ENCODE data around the gene GLP1R. TPM values are rescaled to one million over a fixed set of nuclear protein-coding genes. Genes with fewer than 3 reads are reported as not detected.

The GLP1R gene
- total RNA-seq, 1 donor from 2014 or later = not detected

DNA sequence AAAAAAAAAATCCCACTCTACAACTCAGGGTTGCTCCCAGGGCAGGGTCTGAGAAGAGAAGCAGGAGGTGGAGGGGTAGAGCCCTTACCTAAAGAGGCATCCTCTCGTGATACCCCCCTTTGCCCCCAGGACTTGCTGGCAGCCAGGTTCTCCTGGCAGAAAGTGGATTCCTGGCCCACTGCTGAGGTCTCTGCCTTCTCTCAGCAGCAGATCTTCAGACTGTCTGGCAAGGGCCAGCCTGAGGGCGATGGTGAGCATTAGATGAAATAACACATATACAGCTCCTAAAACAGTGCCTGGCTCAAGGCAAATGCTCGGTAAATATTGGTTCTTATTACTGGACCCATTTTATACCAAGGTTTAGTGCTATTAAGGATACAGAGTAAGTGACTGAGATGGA lies 4.8 kb upstream of the GLP1R start:
- intact Hi-C loops (cut with micrococcal nuclease) = no loop called here

DNA sequence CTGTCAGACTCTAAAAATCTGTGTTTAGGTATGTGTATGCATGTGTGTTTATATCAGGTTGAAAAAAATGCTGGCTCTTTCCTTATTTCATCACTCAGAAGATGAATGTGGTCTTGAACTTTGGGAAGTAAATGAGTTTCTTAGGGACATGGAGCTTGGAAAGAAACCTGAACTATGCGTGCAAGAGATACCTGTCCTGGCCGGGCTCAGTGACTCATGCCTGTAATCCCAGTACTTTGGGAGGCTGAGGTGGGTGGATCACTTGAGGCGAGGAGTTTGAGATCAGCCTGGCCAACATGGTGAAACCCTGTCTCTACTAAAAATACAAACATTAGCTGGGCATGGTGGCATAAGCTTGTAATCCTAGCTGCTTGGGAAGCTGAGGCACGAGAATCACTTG lies 4.4 kb upstream of the GLP1R start:
- intact Hi-C loops (cut with micrococcal nuclease) = no loop called here

DNA sequence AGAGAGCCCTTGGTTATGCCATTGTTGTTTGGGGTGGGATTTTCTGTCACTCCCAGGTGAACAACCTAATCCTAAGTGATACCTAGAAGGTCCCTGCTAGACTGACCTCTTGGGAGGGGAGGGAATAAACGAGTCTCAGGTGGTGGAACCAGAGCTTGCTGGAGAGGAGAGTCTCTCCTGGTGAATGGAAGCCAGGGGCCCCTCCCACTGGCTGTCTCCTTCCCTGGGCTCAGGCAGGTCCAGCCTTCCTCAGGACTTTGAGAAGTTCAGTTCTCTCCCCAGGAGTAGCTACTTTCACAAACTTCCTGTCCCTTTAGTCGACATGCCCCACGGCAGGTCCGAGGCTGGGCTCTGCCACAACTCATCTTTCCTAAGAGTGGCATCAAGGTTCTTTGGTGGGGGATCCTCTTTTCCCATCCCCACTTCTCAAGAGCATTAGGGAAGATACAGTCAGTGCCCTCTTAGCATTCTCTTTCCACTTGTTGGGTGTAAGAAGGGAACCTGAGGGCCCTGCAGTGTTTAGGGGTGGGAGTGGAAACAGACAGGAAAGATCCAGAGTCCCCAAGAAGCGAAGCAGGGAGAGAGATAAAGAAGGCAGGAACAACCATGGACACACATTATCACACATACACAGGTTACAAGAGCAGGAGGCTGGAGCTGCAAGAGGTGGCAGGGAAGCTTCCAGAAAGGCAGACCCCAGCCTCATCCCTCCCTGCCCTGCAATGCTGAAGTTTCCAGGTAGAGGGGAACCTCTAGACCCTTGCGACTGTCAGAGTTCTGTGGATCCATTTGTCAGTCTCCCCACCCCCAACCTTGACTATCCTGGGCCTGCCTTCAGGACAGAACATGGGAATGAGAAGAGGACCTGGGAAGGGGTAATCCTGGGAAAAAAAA lies 900 bp upstream of the GLP1R start:
- intact Hi-C loops (cut with micrococcal nuclease) = no loop called here

DNA sequence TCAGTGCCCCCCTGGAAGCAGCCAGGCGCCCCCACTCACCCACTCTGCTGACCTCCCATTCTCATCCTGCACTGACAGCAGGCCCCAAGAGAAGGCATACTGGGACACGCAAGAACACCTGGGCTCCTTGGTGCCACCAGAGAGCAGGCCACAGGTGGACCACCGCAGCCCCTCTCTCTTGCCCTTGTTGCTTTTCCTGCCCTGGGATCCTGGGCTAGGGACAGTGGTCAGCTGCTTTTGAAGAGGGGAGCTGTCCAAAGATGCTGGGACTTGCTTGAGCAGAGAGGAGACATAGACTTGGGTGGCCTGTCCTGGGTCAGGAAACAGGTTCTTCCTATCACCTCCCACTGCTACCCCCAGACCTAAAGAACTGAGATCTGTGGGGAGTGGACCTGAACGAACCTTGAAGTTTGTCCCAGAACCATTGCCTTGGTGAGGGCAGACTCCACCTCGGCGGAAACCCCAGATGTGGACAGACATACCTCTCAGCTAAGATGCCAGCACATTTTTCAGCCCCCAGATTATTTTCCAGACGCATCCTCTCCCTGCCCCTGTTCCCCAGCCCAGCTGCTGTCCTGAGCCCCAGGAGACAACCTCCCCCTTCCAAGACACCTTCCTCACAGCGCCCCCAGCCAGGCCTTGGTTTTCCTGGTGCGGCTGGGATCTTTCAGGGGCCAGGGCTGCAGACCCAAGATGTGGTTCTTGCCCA lies 1.1 kb downstream of the GLP1R start:
- intact Hi-C loops (cut with micrococcal nuclease) = no loop called here

DNA sequence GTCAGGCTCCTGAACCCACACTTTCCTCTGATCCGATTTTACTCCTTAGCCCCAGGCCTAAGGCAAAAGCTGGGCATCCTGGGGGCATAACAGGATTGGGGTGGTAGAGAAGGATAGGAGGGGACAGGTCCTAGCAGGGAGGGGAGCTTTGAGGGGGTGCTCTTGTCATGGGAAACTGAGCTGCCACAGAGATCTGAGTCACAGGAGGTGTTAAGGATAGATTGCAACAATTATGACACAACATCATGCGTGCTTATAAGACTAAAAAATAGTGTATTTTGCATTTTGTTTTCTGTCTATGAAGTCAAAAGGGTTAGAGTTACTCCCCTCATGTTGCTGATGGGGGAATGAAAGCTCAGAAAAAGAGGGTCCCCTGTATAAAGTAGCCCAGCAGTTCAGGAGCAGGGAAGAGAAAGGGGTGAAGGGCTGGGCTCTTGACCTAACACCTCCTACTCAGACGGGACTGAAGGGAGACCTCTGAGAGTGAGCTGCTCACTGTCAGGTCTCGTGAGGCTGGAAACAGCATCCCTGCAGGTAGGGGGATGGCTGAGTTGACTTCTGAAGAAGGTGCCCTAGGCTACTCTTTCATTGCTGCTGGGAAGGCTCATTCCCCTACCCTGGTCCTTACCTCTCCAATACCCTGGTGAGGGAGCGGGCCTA lies 2.0 kb downstream of the GLP1R start:
- intact Hi-C loops (cut with micrococcal nuclease) = no loop called here

DNA sequence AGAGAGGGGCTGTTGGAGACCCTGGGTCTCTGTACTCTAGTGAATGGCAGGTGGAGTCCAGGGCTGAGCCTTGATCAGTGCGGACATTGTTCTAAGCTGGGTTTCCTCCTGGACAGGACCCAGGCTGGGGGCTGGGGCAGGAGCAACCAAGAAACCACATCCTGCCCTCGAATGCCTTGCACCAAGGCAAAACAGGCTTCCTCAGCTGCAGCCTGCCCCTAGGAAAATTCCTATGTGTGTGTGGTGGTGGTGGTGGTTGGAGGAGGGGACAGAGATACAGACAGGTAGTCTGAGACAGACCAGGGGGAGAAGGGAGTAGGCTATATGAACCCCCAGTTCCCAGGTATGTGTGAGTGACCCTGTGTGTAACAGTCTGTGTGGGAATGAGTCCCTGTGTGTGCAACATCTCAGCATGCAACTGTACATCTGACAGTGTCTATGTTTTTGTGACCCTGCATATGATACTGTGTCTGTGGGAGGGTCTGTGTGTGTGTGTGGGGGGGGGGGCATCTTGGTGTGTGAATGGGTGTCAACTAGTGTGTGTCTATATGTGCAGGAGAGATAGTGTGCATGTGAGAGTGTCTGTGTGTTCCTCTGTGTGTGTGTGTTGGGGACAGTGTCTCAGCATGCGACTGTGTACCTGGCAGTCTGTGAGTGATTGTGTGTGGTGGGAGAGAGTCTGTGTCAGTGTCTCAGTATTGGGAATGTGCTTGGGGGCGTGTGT lies 3.0 kb downstream of the GLP1R start:
- intact Hi-C loops (cut with micrococcal nuclease) = no loop called here

DNA sequence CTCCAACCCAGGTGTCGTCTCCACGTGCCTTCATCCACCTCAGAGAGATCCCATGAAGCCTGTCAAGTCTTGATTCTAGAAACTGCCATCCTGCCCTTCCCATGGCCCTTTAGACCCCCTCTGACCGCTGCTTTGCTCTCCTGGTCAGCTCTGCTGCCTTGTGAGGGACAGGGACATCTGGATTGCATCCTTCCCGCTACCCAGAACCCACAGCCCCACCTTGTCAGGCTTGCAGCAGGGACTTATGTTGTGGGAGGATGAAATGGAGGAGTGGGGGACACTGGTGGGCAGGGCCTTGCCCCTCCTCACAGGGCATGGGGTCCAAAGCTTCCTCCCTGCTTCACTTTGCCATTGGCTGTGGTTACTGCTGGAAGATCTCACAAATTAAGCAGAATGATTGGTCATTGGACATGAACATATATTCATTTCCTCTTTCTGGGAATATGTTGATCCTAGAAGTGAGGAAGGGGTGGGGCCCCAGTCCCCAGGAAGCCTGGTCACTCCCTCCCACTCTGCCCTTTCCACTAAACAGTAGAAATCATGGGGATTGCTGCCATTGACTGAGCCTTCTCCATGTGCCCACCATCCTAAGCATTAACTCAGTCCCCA lies 4.5 kb downstream of the GLP1R start:
- intact Hi-C loops (cut with micrococcal nuclease) = no loop called here

DNA sequence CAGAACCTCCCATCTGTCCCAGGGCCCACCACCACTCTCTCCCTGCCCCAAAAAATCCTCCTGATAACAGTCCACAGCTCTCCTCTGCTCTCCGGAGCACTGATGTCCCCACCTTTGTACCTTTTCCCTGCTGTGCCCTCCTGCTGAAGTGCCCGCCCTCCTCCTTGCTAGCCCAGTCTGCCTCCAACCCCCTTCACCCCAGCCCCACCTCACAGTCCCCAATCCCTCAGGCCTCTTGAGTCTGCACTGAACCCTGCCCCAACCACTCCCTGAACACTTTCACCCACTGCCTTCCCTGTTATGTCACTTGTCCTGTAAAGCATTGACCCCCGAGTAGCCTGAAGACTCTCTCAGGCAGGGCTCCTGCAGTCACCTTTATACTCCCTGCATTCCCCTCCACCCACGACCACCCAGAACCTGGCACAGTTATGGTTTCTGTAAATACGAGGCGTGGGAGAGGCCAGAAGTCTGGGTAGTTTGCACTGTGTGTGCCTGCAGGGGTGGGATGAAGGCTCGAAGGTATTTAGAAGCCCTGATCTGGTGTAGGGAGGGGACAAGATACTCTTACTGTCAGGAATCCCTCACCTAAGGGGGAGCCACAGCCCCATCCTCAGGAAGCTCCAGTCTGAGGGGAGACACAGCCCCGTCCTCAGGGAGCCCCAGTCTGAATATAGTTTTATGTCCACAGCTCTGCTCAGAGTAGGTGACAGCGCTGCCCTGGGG lies 5.4 kb downstream of the GLP1R start:
- intact Hi-C loops (cut with micrococcal nuclease) = no loop called here

DNA sequence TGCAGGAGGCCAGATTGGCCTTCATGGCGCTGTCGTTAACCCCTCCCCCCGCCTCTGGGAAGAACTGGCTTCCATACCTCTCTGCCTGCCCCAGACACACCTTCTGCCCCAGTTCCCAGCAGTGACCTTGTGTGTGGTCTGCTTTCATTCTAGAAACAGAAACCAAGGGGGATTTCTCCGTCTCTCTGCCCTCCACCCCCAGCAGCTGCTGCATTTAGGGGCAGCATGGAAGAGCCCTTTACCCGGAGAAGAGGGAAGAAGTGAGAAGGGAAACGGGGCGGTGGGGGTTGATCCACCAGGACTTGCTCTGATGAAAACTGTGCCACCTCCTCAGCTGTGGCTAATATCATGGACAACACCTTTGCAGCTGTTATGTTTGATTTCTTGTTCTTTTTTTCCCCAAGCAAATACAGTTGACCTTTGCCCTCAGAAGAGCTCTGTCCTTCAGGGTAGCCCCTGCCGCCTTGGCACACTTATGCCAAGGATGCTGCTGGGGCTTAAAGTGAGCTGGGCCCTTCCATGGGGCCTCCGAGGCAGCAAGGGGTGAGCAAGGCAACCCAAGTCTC lies 6.1 kb downstream of the GLP1R start:
- intact Hi-C loops (cut with micrococcal nuclease) = no loop called here

DNA sequence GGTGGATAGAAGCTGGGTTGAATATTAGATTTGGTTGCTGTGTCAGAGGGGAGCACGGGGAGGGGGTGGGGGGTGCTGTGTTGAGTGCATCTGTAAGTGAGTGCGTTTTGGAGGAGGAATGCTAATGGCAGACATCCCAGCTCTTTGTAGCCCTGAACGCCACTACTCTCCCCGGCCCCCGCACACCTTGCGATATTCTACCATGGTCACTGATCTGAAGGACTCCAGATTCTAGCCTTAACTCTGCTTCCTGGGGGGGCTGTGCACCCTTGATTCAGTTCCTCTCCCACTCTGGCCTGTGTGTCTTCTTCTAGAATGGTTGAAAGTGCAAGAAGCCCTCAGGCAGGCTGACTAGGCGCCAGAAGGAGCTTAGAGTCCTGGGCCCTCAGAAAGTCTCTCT lies 7.1 kb downstream of the GLP1R start:
- intact Hi-C loops (cut with micrococcal nuclease) = no loop called here

DNA sequence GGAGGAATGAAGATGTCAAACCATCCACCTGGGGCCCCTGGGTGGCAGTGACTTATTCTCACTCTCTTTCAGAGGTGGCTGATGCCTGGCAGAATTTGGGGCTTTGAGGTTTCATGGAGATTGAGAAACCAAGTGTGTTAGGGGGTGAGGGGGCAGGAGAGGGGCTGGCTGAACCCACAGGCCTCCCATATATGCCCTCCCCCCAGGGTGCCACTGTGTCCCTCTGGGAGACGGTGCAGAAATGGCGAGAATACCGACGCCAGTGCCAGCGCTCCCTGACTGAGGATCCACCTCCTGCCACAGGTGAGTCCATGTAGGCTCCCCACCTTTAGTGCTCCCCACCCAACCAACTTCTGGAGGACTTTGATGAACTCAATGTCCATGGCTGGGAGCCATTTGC lies 7.6 kb downstream of the GLP1R start:
- intact Hi-C loops (cut with micrococcal nuclease) = no loop called here

DNA sequence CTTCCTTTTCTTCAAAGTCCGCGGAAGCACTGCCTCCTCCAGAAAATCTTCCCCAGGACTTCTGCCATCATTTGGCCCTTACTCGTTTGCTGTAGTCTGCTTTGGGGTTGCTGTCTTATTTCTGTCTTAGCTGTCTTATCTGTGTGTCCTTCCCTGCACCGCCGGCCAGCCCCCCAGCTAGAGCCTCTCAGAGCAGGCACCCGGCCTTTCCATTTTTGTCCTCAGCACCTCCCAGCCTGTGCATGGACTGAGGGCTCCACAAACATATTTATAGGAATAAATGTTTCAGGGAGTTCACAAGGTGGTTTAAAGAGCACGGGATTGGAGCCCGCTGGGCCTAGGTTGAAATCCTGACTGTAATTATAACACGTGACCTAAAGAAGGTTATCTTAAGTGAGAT lies 8.1 kb downstream of the GLP1R start:
- intact Hi-C loops (cut with micrococcal nuclease) = no loop called here

DNA sequence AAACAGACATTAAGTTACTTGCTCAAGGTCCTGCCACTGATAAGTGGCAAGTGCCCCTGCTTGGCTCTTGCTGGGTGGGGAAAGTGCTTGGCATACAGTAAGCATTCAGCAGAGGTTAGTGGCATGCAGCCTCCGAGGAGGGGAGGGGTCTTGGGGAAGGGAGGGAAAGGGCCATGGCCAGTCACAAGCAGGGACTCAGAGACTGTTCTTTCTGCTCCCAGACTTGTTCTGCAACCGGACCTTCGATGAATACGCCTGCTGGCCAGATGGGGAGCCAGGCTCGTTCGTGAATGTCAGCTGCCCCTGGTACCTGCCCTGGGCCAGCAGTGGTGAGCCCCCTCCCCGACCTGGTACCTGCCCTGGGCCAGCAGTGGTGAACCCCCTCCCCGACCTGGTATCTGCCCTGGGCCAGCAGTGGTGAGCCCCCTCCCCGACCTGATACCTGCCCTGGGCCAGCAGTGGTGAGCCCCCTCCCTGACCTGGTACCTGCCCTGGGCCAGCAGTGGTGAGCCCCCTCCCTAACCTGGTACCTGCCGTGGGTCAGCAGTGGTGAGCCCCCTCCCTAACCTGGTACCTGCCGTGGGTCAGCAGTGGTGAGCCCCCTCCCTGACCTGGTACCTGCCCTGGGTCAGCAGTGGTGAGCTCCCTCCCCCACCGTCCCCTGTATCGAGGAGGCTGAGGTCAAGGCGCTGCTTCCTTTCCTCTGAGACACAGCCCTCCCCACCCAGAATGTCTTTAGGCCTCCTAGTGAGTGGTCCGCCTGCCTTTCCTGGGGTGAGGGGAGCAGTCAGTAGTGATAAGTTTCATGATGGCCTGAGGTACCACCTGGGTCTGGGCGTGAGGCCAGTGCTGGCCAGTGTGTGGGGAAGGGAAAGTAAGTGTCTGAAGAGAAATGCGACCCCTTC lies 8.9 kb downstream of the GLP1R start:
- intact Hi-C loops (cut with micrococcal nuclease) = no loop called here

DNA sequence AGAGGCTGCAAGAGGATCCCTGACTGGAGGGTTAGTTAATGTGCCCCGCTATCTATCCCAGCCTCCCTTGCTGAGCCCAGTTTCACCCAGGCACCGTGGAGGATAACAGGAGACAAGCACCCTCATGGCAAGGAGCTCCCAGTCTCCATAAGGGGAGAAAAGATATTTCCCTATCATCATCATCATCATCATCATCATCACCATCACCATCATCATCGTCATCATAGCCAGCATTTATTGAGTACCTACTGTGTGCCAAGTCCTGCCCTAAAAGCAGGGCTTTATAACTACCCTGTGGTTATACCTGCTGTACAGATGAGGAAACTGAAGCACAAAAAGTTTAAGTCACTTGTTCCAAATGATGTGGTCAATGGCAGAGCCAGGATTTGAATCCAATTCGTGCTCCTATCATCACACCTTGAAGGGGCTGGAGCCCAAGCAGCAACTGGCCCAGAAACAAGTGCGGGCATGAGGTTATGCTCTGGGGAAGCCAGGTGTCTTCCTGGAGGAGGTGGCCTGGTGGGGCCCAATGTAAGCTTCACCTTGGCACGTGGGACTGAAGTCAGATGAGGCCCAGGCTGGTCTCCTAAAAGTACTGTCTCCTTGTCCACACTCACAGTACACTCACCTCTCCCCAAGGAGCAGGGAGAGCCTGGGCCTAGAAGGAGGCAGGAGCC lies 10.0 kb downstream of the GLP1R start:
- intact Hi-C loops (cut with micrococcal nuclease) = no loop called here

DNA sequence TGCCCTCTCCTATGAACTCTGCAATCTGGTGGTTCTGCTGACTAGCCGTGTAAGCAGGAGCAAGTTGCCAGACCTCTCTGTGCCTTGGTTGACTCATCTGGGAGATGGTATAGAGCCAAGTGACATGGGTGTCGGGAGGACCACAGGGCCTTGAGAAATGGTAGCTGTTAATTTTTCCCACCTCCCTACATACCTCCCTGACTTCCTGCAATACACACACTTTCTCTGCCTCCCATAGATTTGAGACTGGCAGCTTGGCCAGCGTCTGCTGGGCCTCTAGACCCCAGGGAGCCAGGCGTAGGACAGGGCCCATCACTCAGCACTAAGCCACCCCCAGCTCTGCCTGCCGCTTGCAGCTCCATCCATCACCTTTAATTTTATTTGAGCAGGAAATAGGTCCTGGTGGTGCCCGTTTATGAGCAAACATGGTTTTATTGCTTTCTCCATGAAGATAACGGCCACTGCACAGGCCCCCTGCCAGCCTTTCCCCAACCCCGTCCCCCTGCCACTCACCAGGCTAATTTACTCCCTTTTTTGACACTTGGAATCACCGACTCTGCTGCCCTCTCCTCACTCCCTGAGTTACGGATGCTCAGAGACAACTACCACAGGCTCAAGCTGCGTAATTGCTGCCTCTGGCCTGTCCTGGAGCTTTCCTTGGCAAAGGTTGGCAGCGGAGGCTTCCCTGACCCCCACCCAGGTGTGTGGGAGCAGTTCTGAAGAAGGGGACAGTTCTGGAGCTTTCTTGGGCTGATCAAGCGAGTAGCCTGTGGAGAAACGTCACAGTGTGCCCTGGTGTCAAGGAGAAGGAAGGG lies 11.1 kb downstream of the GLP1R start:
- intact Hi-C loops (cut with micrococcal nuclease) = no loop called here

DNA sequence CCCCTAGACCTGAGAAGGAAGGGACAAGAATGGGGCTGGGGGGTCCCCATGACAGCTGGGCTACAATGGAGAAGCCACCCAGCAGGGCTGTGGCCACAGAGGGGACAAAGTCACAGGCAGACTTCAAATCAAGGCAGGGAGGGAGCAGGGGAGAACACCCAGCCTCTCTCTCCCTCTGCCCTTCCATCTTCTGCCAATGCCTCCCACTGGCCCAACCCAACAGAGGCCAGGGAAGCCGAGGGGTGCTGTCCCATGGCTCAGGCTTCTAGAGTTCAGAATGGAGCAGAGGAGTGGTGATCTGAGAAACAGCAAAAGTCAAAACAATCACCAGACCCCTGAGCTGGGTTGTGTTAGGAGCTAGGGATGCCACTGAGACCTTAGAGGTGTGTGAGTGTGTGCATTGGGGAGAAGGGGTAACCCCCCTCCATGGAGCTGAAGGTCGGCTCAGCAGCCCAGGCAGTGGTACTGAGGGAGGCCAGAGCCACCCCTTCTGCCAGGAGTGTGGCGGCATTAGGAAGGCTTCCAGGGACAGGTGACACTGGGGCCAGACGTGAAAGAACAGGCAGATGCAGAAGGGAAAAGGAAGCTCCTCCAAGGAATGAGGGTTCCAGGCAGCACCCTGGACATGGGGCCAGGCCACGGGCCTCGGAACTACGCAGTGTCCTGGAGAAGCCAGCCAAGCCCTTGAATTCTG lies 12.0 kb downstream of the GLP1R start:
- intact Hi-C loops (cut with micrococcal nuclease) = no loop called here

DNA sequence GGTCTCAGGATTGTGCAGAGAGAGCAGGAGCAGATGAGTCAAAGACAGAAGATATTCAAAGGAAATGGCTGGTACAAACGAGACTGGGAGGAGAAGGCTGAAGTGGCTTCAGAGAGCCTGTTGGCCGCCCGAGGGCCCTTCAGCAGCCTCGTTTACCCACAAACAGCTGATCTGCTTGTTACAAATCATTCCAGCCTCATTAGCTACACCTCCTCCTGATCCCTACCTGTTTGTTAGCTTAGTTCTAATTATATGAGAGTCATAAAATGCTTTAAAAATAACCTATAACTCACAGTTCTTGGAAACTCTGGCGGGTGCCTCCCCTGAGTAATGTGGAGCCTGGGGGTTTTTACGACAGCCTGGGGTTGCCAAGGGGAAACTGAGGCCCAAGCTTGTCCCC lies 12.6 kb downstream of the GLP1R start:
- intact Hi-C loops (cut with micrococcal nuclease) = no loop called here
